ENCODE data around the gene CMYA5. TPM values are rescaled to one million over a fixed set of nuclear protein-coding genes. Genes with fewer than 3 reads are reported as not detected.

Gene CMYA5
- total and polyA plus RNA-seq, 9 of the 15 experiments (the other 6 are each of a cell fraction or from before 2014, with no cell fraction given), result 0.18 to 1.1 (median 0.32) TPM

- TF ChIP-seq ZMIZ1 (IDR thresholded peaks at IDR 0.05; ENCODE audit: low read depth in 2 of 2, low read length in 2 of 2), result no peak
- no peak for TF ChIP-seq DDX20 (tag; IDR thresholded peaks at IDR 0.05; ENCODE audit: low read depth)
These were observed 83.0 kb downstream of the CMYA5 start (continued) for GRCh38 chr5:79772651-79773050.

GRCh38 chr5:79773612-79774011 lies 84.0 kb downstream of the CMYA5 start:
- Histone ChIP-seq H3K9ac (ENCODE audit: insufficient read depth in 1 of 2, low read depth in 2 of 2, low read length in 2 of 2) (no peak overlapping the region), H3K4me2 (ENCODE audit: insufficient read depth, low read length) (no peak overlapping the region), H3K36me3 (ENCODE audit: control insufficient read depth, insufficient read depth, low read length) (no peaks in the 10 kb centered on the region), H2AFZ (ENCODE audit: low read depth, low read length) (peak overlapping the region; percentile 76), H3K4me3 (no peak overlapping the region), H3K4me1 (replicated peaks in 1 of 2; ENCODE audit: control insufficient read depth in 2 of 2, insufficient read depth in 2 of 2, low read length in 2 of 2) (peaks cover 0 to 2% of the 10 kb centered on the region in 2 experiments; a peak in 1 of 5 replicates), H3K79me2 (ENCODE audit: control insufficient read depth, insufficient read depth, low read length) (no peaks in the 10 kb centered on the region), H3K27ac (ENCODE audit: extremely low read depth, low read depth, low read length) (no peak overlapping the region), H4K20me1 (replicated peaks; ENCODE audit: control insufficient read depth, insufficient read depth, low read length) (no peaks in the 10 kb centered on the region), H3K27me3 (ENCODE audit: control insufficient read depth in 2 of 2, insufficient read depth in 2 of 2, low read length in 2 of 2) (no peaks in the 10 kb centered on the region), H3K9me3 (replicated peaks; ENCODE audit: control insufficient read depth, insufficient read depth, low read depth, low read length) (0 out of 2 replicates have a peak, but pooled peaks cover 6% of the 10 kb centered on the region), H3K9me1 (ENCODE audit: control insufficient read depth, insufficient read depth, low read length) (no peaks in the 10 kb centered on the region)
- intact Hi-C loops (cut with micrococcal nuclease), result loop anchor here (5.0 kb wide), 1 partner anchor 76 kb away; no protein-coding TSS in a partner anchor
- DNase-seq (ENCODE audit: extremely low read depth in 1 of 4, low spot score in 3 of 4) (no peak), ATAC-seq (no peak), FAIRE-seq (no peak)
- 21% methylated on average over 4 of the region's 4 CpGs for WGBS (ENCODE audit: insufficient coverage, low coverage, missing lambda C conversion rate)
- POLR2A ChIA-PET, result no interaction called here
- CTCF ChIA-PET (ENCODE audit: low intra/inter-chr PET ratio), result no interaction called here
- no TSS peak for BruUV-seq (replicated peaks)
- in situ Hi-C loops (cut with MboI), result no loop called here
- TF ChIP-seq TCF7L2 (IDR thresholded peaks at IDR 0.05; ENCODE audit: low read depth, low read length), result no peak
- TF ChIP-seq ZNF24 (IDR thresholded peaks at IDR 0.05), result peak; percentile 87

All from K562 (cell line).